Stomach (tissue), 9 donors: Measurements from ENCODE around the gene FATE1. TPM values are rescaled to one million over a fixed set of nuclear protein-coding genes. Genes with fewer than 3 reads are reported as not detected.

ENCODE experiments used
- DNase-seq, 2 donors: peaks; one replicate each; pipeline versions ENCODE4 v3.0.0 to v3.0.0-alpha.2; 2013 to 2019
- H3K27ac ChIP-seq, 5 donors: fragments of 200-600 bp in 4 of 5; sonication (generic) in 4 of 5; one replicate each; pipeline ENCODE4 v1.5.1; 2013 to 2019; ENCODE audit warnings: mild to moderate bottlenecking in 1 of 5, moderate library complexity in 1 of 5
- H3K27me3 ChIP-seq, 3 donors: fragments of 200-600 bp; sonication (generic); one replicate each; pipeline ENCODE4 v1.5.1; 2017 to 2019; ENCODE audit warnings: mixed run types in 1 of 3
- H3K36me3 ChIP-seq, 4 donors: fragments of 200-600 bp; sonication (generic); 1 replicate in 3 of 4; 2 replicates in 1 of 4; pipeline ENCODE4 v1.5.1; 2016 to 2019
- H3K4me1 ChIP-seq, 4 donors: fragments of 200-600 bp; sonication (generic); one replicate each; pipeline ENCODE4 v1.5.1; 2016 to 2019
- H3K4me3 ChIP-seq, 4 donors: fragments of 200-600 bp; sonication (generic) in 3 of 4; one replicate each; pipeline ENCODE4 v1.5.1; 2016 to 2019; ENCODE audit warnings: mild to moderate bottlenecking in 1 of 4
- H3K9me3 ChIP-seq, 4 donors: fragments of 200-600 bp; sonication (generic); one replicate each; pipeline ENCODE4 v1.5.1; 2016 to 2019
- EP300 ChIP-seq: sonication (generic); formaldehyde crosslinking; IDR thresholded peaks from one replicate; pipeline ENCODE4 v1.6.1; 2017; ENCODE audit warnings: antibody characterized with exemption
- POLR2A ChIP-seq, 4 donors: fragments of 450-650 bp; IDR thresholded peaks; one replicate each; pipeline ENCODE4 v1.6.1; 2016; ENCODE audit warnings: antibody characterized with exemption in 4 of 4, control low read depth in 2 of 4, mild to moderate bottlenecking in 1 of 4, moderate library complexity in 1 of 4
- POLR2AphosphoS5 ChIP-seq, 3 donors: sonication (generic); formaldehyde crosslinking; IDR thresholded peaks; one replicate each; pipeline ENCODE4 v1.6.1; 2016; ENCODE audit warnings: antibody characterized with exemption in 3 of 3
- WGBS, 5 donors: extraction: QIAGEN DNeasy Blood & Tissue Kit in 3 of 5; methylation state at CpG; one replicate each; pipeline versions ENCODE4 v1.1.5 to v1.1.7; 2013 to 2018; 5-methylcytosine and 5-hydroxymethylcytosine counted together
- intact Hi-C: fragments of 100-400 bp; cut with DNase I; formaldehyde crosslinking; loops from one replicate; pipeline ENCODE4 v1.15.1; 2023; ENCODE audit warnings: low total_unique reads
- polyA plus RNA-seq, 3 donors: library from polyadenylated mRNA; stranded (reverse); fragments of 200-250 nt; gene quantifications; one replicate each; pipeline ENCODE4 v1.2.3, GENCODE V29; 2013
- total RNA-seq, 5 donors: library from RNA; depleted of rRNA; stranded (reverse); fragments of >200 nt; gene quantifications; one replicate each; pipeline versions ENCODE4 v1.1.0 to v1.2.3, GENCODE V29; 2014 to 2016
- TF ChIP-seq, protein P1 (sequence below), 7 experiments: fragments of 450-650 bp in 4 of 7; fragments of 200-600 bp in 3 of 7; sonication (generic) in 3 of 7; IDR thresholded peaks; one replicate each; pipeline ENCODE4 v1.5.1; 2016 to 2019; ENCODE audit warnings: antibody characterized with exemption in 7 of 7, control low read depth in 2 of 7, mild to moderate bottlenecking in 1 of 7
- donor health status: healthy with polysubstance abuse.
- donor health status: Bipolar disorder and iron deficiency.
- donor health status: healthy.

FATE1 gene
- total and polyA plus RNA-seq, 8 donors, result 0.31 TPM; not detected in 7

DNA sequence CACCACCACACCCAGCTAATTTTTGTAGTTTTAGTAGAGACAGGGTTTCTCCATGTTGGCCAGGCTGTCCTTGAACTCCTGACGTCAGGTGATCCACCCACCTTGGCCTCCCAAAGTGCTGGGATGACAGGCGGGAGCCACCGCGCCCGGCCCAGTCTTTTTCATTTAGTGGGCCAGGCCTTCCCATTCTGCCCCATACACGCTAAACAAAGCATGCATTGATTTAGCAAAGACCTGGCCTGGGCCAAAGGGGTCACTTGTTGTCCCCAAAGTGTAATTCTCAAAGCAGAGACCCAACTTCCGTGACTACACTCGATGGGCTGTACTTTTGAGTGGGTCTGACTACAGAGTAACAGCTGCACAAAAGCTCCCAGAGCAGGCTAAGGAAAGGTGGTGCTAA, 47.9 kb downstream of the FATE1 start:
- Histone ChIP-seq H3K9me3 (no peaks in the 10 kb centered on the region), H3K27ac (no peak overlapping the region), H3K4me3 (no peak overlapping the region), H3K36me3 (no peaks in the 10 kb centered on the region), H3K27me3 (no peaks in the 10 kb centered on the region), H3K4me1 (no peaks in the 10 kb centered on the region)
- intact Hi-C loops, result no loop called here
- DNase-seq, result no peak
- TF ChIP-seq EP300, result no peak
- TF ChIP-seq POLR2A (IDR thresholded peaks at IDR 0.05), result no peak
- TF ChIP-seq, protein P1, sequence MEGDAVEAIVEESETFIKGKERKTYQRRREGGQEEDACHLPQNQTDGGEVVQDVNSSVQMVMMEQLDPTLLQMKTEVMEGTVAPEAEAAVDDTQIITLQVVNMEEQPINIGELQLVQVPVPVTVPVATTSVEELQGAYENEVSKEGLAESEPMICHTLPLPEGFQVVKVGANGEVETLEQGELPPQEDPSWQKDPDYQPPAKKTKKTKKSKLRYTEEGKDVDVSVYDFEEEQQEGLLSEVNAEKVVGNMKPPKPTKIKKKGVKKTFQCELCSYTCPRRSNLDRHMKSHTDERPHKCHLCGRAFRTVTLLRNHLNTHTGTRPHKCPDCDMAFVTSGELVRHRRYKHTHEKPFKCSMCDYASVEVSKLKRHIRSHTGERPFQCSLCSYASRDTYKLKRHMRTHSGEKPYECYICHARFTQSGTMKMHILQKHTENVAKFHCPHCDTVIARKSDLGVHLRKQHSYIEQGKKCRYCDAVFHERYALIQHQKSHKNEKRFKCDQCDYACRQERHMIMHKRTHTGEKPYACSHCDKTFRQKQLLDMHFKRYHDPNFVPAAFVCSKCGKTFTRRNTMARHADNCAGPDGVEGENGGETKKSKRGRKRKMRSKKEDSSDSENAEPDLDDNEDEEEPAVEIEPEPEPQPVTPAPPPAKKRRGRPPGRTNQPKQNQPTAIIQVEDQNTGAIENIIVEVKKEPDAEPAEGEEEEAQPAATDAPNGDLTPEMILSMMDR (IDR thresholded peaks at IDR 0.05), result no peak
- no peak for TF ChIP-seq POLR2AphosphoS5 (IDR thresholded peaks at IDR 0.05)
- WGBS, 5 donors, result 80 to 95% (median 91%) methylated on average over 8 of the region's 8 CpGs

DNA sequence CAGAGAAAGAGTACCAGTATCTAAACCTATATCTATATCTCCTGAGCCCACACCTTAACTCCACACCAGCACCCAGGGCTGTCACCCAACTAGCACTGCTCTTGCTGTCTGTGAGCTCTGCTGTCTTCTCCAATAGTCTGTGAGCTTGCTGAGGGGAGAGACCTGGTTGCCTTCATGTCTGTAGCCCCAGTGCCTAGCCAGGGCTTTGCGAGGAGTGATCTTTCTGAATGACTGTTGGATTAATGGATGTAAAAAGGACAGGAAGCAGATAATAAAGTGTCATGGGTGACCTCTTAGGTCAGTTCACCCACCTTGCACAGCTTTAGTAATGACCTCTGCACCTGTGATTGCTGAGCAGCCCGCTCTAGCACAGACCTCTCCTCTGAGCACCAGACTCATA, 49.2 kb downstream of the FATE1 start:
- no peaks in the 10 kb centered on the region for H3K27me3 ChIP-seq
- WGBS, 5 donors, result 66 to 86% (median 74%) methylated on average over 2 of the region's 2 CpGs
- H3K9me3 ChIP-seq, result no peaks in the 10 kb centered on the region
- no peak for DNase-seq
- H3K4me1 ChIP-seq, result no peaks in the 10 kb centered on the region
- no peak overlapping the region for H3K4me3 ChIP-seq
- H3K27ac ChIP-seq, result no peak overlapping the region
- intact Hi-C loops, result no loop called here
- H3K36me3 ChIP-seq, result no peaks in the 10 kb centered on the region
- TF ChIP-seq POLR2AphosphoS5 (IDR thresholded peaks at IDR 0.05) (no peak), POLR2A (IDR thresholded peaks at IDR 0.05) (no peak), EP300 (no peak)

DNA sequence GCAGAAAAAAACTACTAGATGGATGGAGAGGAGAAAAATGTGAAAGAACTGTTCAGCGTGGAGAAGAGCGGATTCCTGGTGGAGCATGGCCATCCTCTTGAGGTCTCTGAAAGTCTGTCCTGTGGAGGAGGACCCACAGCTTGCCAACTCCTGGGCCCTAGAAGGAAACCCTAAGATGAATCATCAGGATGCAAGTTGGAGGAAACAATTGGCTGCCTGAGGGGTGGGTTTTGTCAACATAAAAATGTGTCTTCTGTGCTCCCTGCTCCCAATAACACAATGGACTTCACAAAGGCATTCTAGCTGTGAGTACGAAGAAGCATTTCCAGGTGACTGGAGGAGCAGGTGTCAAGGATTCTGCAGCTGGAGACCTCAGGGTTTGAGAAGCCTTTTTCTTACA, 55.9 kb downstream of the FATE1 start:
- no peaks in the 10 kb centered on the region for H3K4me1 ChIP-seq
- intact Hi-C loops, result no loop called here
- no peak for DNase-seq
- no peak overlapping the region for H3K4me3 ChIP-seq
- no peak overlapping the region for H3K27ac ChIP-seq
- H3K27me3 ChIP-seq, result no peaks in the 10 kb centered on the region
- H3K9me3 ChIP-seq, result no peaks in the 10 kb centered on the region
- 77 to 95% (median 85%) methylated on average over 2 to 3 of the region's 3 CpGs for WGBS, 5 donors
- H3K36me3 ChIP-seq, result no peaks in the 10 kb centered on the region
- TF ChIP-seq POLR2A (IDR thresholded peaks at IDR 0.05) (no peak), POLR2AphosphoS5 (IDR thresholded peaks at IDR 0.05) (no peak), EP300 (no peak)
- TF ChIP-seq, protein P1 (IDR thresholded peaks at IDR 0.05), result no peak

Other genes starting within 250 kb of the FATE1 start
- not detected for gene PASD1, start 152.4 kb upstream of the FATE1 start, total RNA-seq
- not detected for gene PASD1, start 152.4 kb upstream of the FATE1 start, polyA plus RNA-seq
- 1 to 10 TPM in 1 of 5 donors, under 1 TPM in 1, not detected in 3; 0.14 to 7.3 TPM for gene PRRG3, start 20.6 kb upstream of the FATE1 start, total RNA-seq
- gene PRRG3, start 20.6 kb upstream of the FATE1 start, polyA plus RNA-seq, result under 1 TPM; 0.10 to 0.15 (median 0.12) TPM
- gene CNGA2, start 18.7 kb downstream of the FATE1 start, total RNA-seq, result not detected
- not detected for gene CNGA2, start 18.7 kb downstream of the FATE1 start, polyA plus RNA-seq
- gene MAGEA4, start 196.9 kb downstream of the FATE1 start, total RNA-seq, result not detected
- not detected for gene MAGEA4, start 196.9 kb downstream of the FATE1 start, polyA plus RNA-seq